Lower lobe of right lung (tissue), 2 donors: ENCODE results near the gene HAUS6. TPM values are rescaled to one million over a fixed set of nuclear protein-coding genes. Genes with fewer than 3 reads are reported as not detected.
A peak's percentile ranks its signal among the peaks of the same experiment; 100 is the strongest.
"Not testable (repeated sequence)": the region's sequence is repeated elsewhere in the genome, so short reads cannot be mapped to it uniquely, and the experiment has no call there.

Source experiments
- ATAC-seq, 2 donors: fragments of 200-7000 bp; cut with Tn5 transposase; one replicate each; pipeline ENCODE4 v1.9.1; 2020 to 2022; ENCODE audit warnings: mild to moderate bottlenecking in 2 of 2, moderate library complexity in 2 of 2
- DNase-seq: peaks from one replicate; pipeline ENCODE4 v3.0.0-alpha.2; 2020
- H3K27ac ChIP-seq: fragments of 200-600 bp; one replicate; pipeline ENCODE4 v1.8.0; 2022
- H3K27me3 ChIP-seq: fragments of 200-600 bp; one replicate; pipeline ENCODE4 v1.8.0; 2022; ENCODE audit warnings: low read depth
- H3K36me3 ChIP-seq: fragments of 200-600 bp; one replicate; pipeline ENCODE4 v1.8.0; 2022; ENCODE audit warnings: mild to moderate bottlenecking
- H3K4me1 ChIP-seq: fragments of 200-600 bp; one replicate; pipeline ENCODE4 v1.8.0; 2022
- H3K4me3 ChIP-seq: fragments of 200-600 bp; one replicate; pipeline ENCODE4 v1.8.0; 2022; ENCODE audit warnings: mild to moderate bottlenecking
- H3K9me3 ChIP-seq: fragments of 200-600 bp; one replicate; pipeline ENCODE4 v1.8.0; 2022
- intact Hi-C: fragments of 100-400 bp; cut with DNase I; formaldehyde crosslinking; loops from one replicate; pipeline ENCODE4 v1.11.0; 2022
- total RNA-seq: library from RNA; stranded (reverse); fragmentation: NEBNext Ultra II Directional; extraction: Animal tissue kit (Norgen Biotek cat#: 25700); gene quantifications from one replicate; pipeline ENCODE4 v1.2.1, GENCODE V29; 2021
- TF ChIP-seq, protein P1 (sequence below): fragments of 200-600 bp; IDR thresholded peaks from one replicate; pipeline ENCODE4 v1.8.0; 2022; ENCODE audit warnings: antibody characterized with exemption, mild to moderate bottlenecking
- donor health status: DM: no; HTN: yes; CAD: no; lungs with severe emphysema.

HAUS6 gene
- total RNA-seq, 1 donor from 2014 or later = 7.5 TPM

DNA sequence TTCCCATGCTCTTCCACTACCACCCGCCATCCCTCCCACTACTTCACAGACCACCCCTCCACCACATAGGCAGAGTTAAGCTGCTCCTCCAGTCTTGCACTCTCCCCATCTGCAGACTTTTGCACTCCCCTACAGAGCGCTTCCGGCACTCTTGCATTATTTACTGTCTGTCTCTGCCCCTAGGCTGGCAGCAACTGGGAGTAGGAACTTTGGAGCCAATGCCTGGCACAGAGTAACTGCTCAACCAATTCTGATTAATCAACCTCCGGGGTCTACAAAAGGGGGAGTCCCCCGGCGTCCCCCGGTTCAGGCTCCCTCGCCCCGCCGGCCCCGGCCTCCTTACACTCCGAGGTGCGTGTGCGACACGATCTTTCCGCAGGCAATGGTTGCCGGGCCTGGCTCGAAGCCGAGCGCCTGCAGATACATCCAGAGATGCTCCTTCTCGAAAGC, 498 bp downstream of the HAUS6 start:
- TF ChIP-seq, protein P1, sequence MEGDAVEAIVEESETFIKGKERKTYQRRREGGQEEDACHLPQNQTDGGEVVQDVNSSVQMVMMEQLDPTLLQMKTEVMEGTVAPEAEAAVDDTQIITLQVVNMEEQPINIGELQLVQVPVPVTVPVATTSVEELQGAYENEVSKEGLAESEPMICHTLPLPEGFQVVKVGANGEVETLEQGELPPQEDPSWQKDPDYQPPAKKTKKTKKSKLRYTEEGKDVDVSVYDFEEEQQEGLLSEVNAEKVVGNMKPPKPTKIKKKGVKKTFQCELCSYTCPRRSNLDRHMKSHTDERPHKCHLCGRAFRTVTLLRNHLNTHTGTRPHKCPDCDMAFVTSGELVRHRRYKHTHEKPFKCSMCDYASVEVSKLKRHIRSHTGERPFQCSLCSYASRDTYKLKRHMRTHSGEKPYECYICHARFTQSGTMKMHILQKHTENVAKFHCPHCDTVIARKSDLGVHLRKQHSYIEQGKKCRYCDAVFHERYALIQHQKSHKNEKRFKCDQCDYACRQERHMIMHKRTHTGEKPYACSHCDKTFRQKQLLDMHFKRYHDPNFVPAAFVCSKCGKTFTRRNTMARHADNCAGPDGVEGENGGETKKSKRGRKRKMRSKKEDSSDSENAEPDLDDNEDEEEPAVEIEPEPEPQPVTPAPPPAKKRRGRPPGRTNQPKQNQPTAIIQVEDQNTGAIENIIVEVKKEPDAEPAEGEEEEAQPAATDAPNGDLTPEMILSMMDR = no peak
- H3K27me3 ChIP-seq = no peaks in the 10 kb centered on the region
- intact Hi-C loops = no loop called here
- peak; percentile 30 to 46 for ATAC-seq
- peak overlapping the region; percentile 85 for H3K27ac ChIP-seq
- peak overlapping the region; percentile 84 for H3K4me3 ChIP-seq
- H3K4me1 ChIP-seq = peaks cover 16% of the 10 kb centered on the region
- H3K9me3 ChIP-seq = no peaks in the 10 kb centered on the region
- no peaks in the 10 kb centered on the region for H3K36me3 ChIP-seq
- peak; percentile 59 for DNase-seq

DNA sequence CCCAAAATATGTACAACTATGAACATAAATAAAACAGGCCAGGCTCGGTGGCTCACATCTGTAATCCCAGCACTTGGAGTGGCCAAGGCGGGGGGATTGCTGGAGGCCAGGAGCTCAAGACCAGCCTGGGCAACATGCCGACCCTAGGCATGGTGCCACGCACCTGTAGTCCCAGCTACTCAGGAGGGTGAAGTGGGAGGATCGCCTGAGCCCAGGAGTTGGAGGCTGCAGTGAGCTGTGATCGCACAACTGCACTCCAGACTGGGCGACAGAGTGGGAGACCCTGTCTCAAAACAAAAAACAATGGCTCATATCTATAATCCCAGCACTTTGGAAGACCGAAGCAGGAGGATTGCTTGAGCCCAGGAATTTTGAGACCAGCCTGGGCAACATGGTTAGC, 1.5 kb downstream of the HAUS6 start:
- Histone ChIP-seq H3K4me1 (peaks cover 16% of the 10 kb centered on the region), H3K27me3 (no peaks in the 10 kb centered on the region), H3K4me3 (no peak overlapping the region), H3K36me3 (peaks cover 2% of the 10 kb centered on the region), H3K27ac (no peak overlapping the region), H3K9me3 (no peaks in the 10 kb centered on the region)
- intact Hi-C loops = no loop called here
- DNase-seq = no peak
- TF ChIP-seq, protein P1 = no peak
- ATAC-seq = no peak

DNA sequence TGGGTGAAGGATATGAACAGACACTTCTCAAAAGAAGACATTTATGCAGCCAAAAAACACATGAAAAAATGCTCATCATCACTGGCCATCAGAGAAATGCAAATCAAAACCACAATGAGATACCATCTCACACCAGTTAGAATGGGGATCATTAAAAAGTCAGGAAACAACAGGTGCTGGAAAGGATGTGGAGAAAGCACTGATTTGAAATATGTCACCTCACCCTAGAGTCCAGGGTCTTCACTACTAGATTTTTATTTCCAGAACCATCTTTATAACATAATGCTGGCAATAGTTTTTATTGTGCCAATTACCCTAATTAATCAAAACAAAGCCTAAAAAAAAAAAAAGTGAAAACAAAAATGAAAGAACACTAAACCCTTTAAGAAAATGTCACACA, 5.3 kb downstream of the HAUS6 start:
- H3K4me3 ChIP-seq, ATAC-seq, H3K27me3 ChIP-seq, intact Hi-C loops, DNase-seq, H3K27ac ChIP-seq, H3K9me3 ChIP-seq: not testable (repeated sequence)
- Histone ChIP-seq H3K36me3 (peaks cover 39% of the 10 kb centered on the region), H3K4me1 (peaks cover 16% of the 10 kb centered on the region)

DNA sequence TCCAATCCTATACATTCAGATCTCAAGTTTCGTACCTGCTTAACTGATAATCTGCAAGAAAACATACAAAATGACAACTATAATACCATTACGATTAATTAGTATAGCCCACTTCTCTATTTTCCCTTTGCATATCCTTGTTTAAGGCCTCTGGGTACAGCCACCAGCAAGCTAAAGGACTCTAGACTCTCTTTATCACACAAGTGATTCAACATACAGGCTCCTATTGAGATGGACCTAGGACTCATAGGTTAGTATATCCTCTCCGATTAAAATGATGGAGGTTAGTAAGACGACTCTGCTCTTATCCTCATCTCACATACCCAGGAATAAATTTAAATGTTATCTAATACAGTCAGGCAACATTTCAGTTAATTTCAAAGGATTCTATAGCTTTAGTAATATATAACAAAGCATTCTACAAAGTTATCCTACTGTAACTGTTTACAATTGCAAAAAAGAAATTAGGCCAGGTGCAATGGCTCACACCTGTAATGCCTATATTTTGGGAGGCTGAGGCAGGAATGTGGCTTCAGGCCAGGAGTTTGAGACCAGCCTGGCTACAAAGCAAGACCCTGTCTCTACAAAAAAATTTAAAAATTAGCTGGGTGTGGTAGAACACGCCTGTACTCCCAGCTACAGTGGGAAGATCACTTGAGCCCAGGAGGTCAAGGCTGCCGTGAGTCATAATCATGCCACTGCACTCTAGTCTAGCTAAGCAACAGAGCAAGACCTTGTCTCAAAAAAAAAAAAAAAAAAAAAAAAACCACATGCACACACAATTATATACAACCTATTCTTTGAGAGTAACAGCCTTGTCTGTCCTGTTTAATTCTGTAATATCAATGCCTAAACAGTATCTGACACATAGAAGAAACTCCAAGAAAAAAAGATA, 15.4 kb downstream of the HAUS6 start:
- H3K4me1 ChIP-seq = no peaks in the 10 kb centered on the region
- H3K4me3 ChIP-seq = no peak overlapping the region
- ATAC-seq (peak in 1 of 2 donors; percentile 48), DNase-seq (no peak)
- no peak overlapping the region for H3K27ac ChIP-seq
- no peaks in the 10 kb centered on the region for H3K9me3 ChIP-seq
- no peaks in the 10 kb centered on the region for H3K27me3 ChIP-seq
- peaks cover 90% of the 10 kb centered on the region for H3K36me3 ChIP-seq
- TF ChIP-seq, protein P1 = no peak
- intact Hi-C loops = no loop called here

DNA sequence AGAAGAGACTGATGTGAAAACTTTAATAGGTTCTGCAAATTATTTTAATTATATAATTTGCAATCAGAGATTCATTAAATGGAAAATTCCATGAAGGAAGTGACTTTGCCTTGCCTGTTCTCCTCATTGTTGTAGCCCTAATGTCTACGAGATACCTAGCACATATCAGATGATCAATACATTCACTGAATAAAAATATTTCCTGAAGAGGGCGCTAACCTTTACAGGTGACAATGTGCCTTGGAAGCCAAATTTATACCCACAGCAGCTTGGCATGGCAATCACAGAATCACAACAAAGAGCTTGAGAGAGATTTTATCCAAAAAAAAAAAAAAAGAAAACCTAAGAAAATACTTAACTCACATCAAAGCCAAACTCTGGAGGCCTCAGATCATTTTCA, 17.4 kb downstream of the HAUS6 start:
- H3K4me1 ChIP-seq = no peaks in the 10 kb centered on the region
- DNase-seq (no peak), ATAC-seq (no peak)
- no peaks in the 10 kb centered on the region for H3K9me3 ChIP-seq
- H3K27ac ChIP-seq = no peak overlapping the region
- no peak overlapping the region for H3K4me3 ChIP-seq
- H3K27me3 ChIP-seq = no peaks in the 10 kb centered on the region
- H3K36me3 ChIP-seq = peaks cover 88% of the 10 kb centered on the region
- intact Hi-C loops = no loop called here
- TF ChIP-seq, protein P1 = peak; percentile 31

DNA sequence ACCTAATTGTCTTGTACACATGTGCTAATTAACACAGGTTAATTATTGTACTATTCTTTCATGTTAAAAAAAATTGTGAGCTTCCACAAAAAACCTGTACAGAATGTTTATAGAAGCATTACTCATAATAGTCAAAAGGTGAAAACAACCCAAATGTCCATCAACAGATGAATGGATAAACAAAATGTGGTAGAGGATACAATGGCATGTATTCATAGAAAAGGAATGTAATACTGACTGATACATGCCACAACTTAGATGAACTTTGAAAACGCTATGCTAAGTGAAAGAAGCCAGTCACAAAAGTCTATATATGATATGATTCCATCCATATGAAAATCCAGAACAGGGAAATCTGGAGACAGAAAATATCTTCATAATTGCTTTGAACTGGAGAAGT, 27.9 kb downstream of the HAUS6 start:
- Histone ChIP-seq H3K4me3 (no peak overlapping the region), H3K4me1 (no peaks in the 10 kb centered on the region), H3K36me3 (peaks cover 84% of the 10 kb centered on the region), H3K9me3 (no peaks in the 10 kb centered on the region), H3K27me3 (no peaks in the 10 kb centered on the region), H3K27ac (no peak overlapping the region)
- ATAC-seq = no peak
- DNase-seq = no peak
- TF ChIP-seq, protein P1 = no peak
- intact Hi-C loops = no loop called here
